Muscle of leg (tissue), 11 donors: Measurements from ENCODE around the gene PTK6. TPM values are rescaled to one million over a fixed set of nuclear protein-coding genes. Genes with fewer than 3 reads are reported as not detected.
"Not testable (repeated sequence)": the region's sequence is repeated elsewhere in the genome, so short reads cannot be mapped to it uniquely, and the experiment has no call there.

Source experiments
- DNase-seq: peaks from one replicate; pipeline ENCODE4 v3.0.0; 2013
- H3K27ac ChIP-seq: one replicate; pipeline ENCODE4 v1.5.1; 2013; ENCODE audit warnings: mild to moderate bottlenecking, low read length, control low read depth
- H3K27me3 ChIP-seq: one replicate; pipeline ENCODE4 v1.6.1; 2013; ENCODE audit warnings: low read length; ENCODE audit not compliant: control insufficient read depth, insufficient read depth
- H3K36me3 ChIP-seq: one replicate; pipeline ENCODE4 v1.6.1; 2013; ENCODE audit warnings: low read length; ENCODE audit not compliant: control insufficient read depth, insufficient read depth
- H3K4me1 ChIP-seq: one replicate; pipeline ENCODE4 v1.6.1; 2013; ENCODE audit warnings: low read length; ENCODE audit not compliant: control insufficient read depth, insufficient read depth
- H3K4me3 ChIP-seq: one replicate; pipeline ENCODE4 v1.5.1; 2013; ENCODE audit warnings: low read length, control low read depth
- H3K9me3 ChIP-seq: replicated peaks from 2 replicates; pipeline ENCODE4 v1.6.1; 2013; ENCODE audit warnings: low read depth, low read length; ENCODE audit not compliant: control insufficient read depth
- WGBS: methylation state at CpG from one replicate; pipeline ENCODE4 v1.1.5; 2013; ENCODE audit warnings: missing lambda C conversion rate; ENCODE audit not compliant: insufficient coverage; 5-methylcytosine and 5-hydroxymethylcytosine counted together
- polyA plus RNA-seq, 8 donors: library from polyadenylated mRNA; unstranded; fragments of 120-200 nt; gene quantifications; one replicate each; pipeline versions ENCODE4 v1.2.1 to v1.2.3, GENCODE V29; 2013; ENCODE audit warnings: inconsistent platforms in 1 of 8, low replicate concordance in 1 of 8; ENCODE audit not compliant: insufficient read length in 8 of 8, insufficient read depth in 1 of 8
- total RNA-seq: library from RNA; stranded (reverse); fragments of 120-200 nt; gene quantifications from one replicate; pipeline ENCODE4 v1.2.4, GENCODE V29; 2013

Gene PTK6
- total and polyA plus RNA-seq, 9 donors = 0.08 to 0.61 (median 0.34) TPM; not detected in 1

DNA sequence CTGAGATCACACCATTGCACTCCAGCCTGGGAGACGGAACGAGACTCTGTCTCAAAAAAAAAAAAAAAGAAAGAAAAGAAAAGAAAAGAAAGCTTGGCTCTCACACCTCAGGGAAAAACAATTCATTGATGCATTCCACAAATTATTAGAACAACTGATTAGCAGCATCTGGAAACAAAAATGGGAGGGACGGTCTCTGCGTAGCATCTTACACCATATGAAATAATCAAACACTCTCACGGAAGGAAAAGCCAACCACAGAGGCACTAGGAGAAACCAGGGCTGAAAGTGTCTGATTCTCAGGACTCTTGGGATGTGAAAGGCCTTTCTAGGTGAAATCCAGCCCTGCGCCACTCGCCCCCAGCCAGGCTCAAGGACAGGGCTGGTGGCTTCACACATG, 39.1 kb upstream of the PTK6 start:
- no peak overlapping the region for H3K27ac ChIP-seq
- DNase-seq = no peak

DNA sequence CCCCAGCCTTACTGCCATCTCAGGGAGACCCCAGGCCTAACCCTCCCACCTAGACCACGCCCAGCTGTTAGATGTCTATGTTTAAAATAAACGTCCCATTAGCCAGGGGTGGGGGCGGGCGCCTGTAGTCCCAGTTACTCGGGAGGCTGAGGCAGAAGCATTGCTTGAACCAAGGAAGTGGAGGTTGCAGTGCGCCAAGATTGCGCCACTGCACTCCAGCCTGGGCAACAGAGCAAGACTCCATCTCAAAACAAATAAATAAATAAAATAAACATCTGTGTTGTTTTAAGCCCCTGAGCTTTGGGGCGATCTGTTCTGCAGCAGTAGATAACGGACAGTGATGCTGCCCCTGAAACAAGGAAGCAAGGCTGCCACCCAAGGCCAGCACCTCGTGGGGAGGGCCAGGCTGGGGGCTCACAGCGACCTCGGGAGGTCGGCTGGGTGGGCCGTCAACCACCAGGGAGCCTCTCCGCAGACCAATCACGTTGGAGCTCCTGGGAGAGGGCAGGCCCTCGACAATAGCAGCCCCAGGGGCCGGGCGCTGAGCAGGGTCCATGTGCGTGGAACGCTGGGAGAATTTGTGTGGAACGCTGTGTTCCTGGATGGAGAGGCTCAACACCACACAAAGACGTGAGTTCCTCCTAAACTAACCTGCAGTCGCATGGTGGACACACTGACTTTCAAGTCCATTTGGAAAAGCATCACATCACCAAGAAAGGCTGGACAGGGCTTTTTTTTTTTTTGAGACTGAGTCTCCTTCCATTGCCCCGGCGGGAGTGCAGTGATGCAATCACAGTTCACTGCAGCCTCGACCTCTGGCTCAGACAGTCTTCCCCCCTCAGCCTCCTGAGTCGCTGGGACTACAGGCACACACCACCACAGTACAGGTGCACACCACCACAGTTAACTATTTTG, 37.9 kb upstream of the PTK6 start:
- Histone ChIP-seq H3K4me1 (peaks cover 27% of the 10 kb centered on the region), H3K27me3 (peaks cover 12% of the 10 kb centered on the region), H3K36me3 (peaks cover 17% of the 10 kb centered on the region), H3K27ac (no peak overlapping the region), H3K4me3 (no peak overlapping the region), H3K9me3 (no peaks in the 10 kb centered on the region)
- WGBS = 52% methylated on average over 18 of the region's 28 CpGs
- no peak for DNase-seq

More for the DNA sequence above, 39.1 kb upstream of the PTK6 start:
- 85% methylated on average over 2 of the region's 7 CpGs for WGBS
- Histone ChIP-seq H3K4me1 (peaks cover 24% of the 10 kb centered on the region), H3K9me3 (no peaks in the 10 kb centered on the region), H3K27me3 (peaks cover 12% of the 10 kb centered on the region), H3K4me3 (no peak overlapping the region), H3K36me3 (peaks cover 14% of the 10 kb centered on the region)

DNA sequence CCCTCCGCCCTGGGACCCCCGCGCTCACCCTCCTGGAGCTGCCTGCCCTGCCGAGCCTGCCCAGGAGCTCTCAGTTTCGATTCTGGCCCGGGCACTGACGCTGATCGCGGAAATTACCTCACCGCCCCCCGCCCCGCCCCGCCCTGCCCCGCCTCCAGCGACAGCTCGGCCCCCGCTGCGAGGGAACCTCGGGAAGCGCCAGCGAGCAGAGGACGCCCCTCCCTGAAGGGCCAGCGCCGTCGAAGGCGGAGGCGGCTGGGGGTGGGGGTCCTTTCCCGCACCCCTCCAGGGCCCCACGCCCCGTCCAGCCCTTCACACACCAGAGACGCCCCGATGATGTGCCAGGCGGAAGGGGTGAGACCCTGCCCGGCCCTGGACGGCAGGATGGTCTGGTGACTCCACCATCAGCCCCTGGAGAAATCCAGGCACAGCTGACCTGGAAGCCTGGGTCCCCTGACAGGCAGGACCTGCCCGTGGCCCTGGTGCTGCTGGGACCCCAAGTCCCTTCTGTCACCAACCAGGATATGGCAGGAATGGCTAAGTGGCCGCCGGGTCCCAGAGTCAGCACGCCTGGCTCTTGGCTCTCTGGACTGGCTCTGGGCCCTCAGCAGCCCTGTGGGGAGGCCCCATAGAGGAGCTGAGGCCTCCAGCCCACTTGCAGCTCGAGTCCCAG, 37.1 kb upstream of the PTK6 start, which contains the start of gene HELZ2:
Gene HELZ2, minus strand, starts transcription at position 84 of the 673 bp plus-strand sequence. CDS start 1,854 bp downstream, outside the sequence.
- peaks cover 32% of the 10 kb centered on the region for H3K4me1 ChIP-seq
- DNase-seq = peak; percentile 83
- peaks cover 22% of the 10 kb centered on the region for H3K36me3 ChIP-seq
- WGBS = 9% methylated on average over 15 of the region's 40 CpGs
- peak within 1 kb of the TSS; percentile 74 for H3K27ac ChIP-seq
- H3K27me3 ChIP-seq = peaks cover 8% of the 10 kb centered on the region
- no peaks in the 10 kb centered on the region for H3K9me3 ChIP-seq
- peak within 1 kb of the TSS; percentile 82 for H3K4me3 ChIP-seq

DNA sequence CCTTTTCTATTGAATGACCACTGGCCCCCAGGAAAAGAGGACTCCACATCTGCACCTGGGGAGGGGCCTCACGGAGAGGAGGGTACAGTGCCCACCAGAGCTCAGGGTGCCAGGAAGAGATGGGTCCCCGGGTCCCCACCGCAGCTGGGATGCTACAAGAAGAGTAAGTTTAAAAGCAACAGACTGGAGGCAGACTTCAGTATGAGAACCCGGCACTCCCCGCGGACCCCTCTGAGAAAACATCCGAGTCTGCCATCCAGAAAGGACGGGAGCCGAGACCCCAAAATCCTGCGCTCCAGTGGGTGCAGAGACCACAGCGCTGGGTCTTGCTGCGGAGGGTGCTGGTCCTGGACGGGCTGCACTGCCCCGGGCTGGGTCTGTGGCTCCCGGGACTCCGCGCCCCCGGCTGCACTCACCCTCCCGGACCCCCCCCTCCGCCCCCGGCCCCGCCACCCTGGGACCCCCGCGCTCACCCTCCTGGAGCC, 36.5 kb upstream of the PTK6 start:
- Histone ChIP-seq H3K4me3 (peak overlapping the region; percentile 82), H3K27me3 (peaks cover 3% of the 10 kb centered on the region), H3K9me3 (no peaks in the 10 kb centered on the region), H3K27ac (peak overlapping the region; percentile 74), H3K4me1 (peaks cover 37% of the 10 kb centered on the region), H3K36me3 (peaks cover 23% of the 10 kb centered on the region)
- 8% methylated on average over 12 of the region's 24 CpGs for WGBS
- DNase-seq = no peak

DNA sequence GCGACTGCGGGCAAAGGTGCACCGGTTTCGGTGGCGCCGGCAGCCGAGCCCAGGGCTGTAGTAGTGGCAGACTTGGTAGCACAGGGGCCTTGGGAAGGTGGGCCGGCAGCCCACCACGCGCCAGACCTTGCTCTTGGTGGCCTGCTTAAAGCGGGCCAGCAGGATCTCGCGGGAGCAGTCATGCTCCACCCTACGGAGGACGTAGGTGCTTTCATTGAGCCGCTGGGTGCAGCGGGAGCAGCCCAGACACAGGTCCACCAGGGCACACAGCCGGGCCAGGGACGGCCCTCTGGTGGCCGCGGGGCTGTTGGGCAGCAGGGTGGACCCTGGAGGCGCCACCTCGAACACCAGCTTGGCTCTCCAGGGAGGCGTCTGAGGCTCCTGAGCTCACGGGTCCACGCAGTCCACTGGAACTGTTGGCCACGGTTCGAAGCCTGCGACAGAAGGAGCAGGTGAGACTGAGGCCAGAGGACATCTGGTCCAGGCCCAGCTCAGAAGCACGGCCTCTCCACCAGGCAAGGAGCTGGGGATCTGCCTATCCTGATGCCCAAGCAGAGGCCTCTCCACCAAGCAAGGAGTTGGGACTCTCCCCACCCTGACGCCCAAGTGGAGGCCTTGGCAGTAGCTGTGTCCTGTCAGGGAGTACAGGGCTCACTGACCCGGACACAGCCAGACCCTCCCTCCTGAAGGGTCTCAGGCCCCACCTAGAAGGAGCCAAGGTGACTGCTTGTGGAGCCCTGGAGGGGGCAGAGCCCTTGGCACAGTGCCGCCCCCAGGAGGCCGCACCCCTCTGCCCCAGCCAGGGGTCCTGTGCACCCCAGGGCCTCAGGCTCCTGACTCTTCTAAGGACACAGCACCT, 35.8 kb upstream of the PTK6 start:
- no peak for DNase-seq
- Histone ChIP-seq H3K4me1 (peaks cover 40% of the 10 kb centered on the region), H3K36me3 (peaks cover 29% of the 10 kb centered on the region), H3K27ac (peak overlapping the region; percentile 74), H3K4me3 (peak overlapping the region; percentile 82), H3K27me3 (peaks cover 3% of the 10 kb centered on the region), H3K9me3 (no peaks in the 10 kb centered on the region)
- 86% methylated on average over 32 of the region's 34 CpGs for WGBS

DNA sequence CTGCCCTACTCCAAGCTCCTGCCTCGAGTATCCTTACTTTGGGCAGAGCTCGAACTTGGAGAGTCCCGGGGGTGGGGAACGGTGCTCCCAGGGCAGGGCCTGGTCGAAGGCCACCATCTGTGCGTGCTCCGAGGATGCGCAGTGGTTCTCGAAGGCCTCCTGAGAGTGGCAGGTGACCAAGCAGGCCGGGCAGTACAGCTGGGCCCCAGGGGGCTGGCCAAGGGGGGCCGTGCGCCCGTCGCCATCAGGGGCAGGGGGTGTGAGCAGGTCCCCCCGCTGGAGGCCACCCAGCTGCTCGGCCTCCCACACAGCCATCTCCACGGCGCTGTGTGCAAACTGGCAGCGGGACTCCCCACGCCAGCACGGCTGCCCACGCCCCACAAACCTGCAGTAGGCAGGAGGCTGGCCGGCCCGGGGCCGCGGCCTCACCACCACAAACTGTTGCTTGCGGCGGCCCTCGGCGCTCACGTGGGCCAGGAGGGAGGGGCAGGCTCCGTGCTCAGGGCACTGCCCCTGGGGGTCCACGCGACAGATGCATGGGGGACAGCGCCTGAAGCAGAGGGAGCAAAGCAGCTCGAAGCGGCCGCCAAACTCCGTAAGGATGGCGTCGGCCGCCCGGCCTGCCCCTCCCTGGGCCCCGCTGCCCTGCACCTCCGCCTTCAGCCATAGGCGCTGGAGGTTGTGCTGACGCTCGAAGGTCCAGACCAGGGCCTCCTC, 35.1 kb upstream of the PTK6 start:
- H3K27me3 ChIP-seq = peaks cover 3% of the 10 kb centered on the region
- DNase-seq = no peak
- no peak overlapping the region for H3K27ac ChIP-seq
- WGBS = 85% methylated on average over 47 of the region's 48 CpGs
- H3K9me3 ChIP-seq = no peaks in the 10 kb centered on the region
- H3K4me1 ChIP-seq = peaks cover 38% of the 10 kb centered on the region
- H3K4me3 ChIP-seq = no peak overlapping the region
- peaks cover 37% of the 10 kb centered on the region for H3K36me3 ChIP-seq

DNA sequence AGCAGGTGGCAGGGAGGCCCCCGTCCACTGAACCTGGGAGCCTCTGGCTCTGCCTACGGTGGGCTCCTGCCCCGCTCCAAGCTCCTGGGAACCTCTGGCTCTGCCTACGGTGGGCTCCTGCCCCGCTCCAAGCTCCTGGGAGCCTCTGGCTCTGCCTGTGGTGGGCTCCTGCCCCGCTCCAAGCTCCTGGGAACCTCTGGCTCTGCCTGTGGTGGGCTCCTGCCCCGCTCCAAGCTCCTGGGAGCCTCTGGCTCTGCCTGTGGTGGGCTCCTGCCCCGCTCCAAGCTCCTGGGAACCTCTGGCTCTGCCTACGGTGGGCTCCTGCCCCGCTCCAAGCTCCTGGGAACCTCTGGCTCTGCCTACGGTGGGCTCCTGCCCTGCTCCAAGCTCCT, 33.9 kb upstream of the PTK6 start:
- H3K27ac ChIP-seq, H3K4me3 ChIP-seq, DNase-seq, H3K27me3 ChIP-seq, H3K9me3 ChIP-seq: not testable (repeated sequence)
- 60% methylated on average over 1 of the region's 11 CpGs for WGBS
- peaks cover 36% of the 10 kb centered on the region for H3K4me1 ChIP-seq
- peaks cover 46% of the 10 kb centered on the region for H3K36me3 ChIP-seq

DNA sequence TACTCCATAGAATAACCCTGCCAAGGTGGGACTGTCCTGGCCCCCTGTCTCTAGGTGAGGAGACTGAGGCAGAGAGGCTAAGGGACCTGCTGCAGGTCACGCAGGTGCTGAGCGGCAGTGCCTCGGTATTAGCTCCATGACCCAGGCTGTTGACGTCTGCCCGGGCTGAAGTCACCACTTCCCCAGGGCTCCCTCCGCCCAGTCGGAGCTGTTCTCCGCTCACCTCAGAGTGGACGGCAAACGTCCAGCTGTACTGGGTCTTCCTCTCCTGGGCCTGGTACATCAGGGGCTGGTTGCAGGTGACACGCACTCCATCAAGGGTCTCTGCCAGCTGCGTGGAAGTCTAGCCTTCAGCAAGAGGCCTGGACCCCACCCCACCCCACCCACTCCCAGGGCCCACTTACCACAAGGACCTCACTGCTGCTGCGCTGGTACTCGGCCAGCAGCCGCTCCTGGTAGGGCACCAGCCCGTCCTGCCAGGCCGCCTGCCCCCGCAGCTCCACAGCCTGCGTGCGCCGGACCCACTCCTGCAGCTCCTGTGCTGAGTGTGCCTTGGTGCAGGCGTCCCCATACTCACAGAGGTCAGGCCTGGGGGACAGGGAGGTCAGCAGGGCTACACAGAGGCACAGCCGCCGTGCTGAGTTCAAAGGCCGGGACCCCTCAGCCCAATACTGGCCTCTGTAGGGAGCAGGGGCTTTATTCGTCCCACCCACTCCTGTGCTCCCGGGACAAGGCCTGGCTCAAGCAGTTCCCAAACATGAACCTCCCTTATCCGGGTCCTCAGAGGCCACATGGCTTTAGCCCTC, 33.3 kb upstream of the PTK6 start:
- Histone ChIP-seq H3K27me3 (peaks cover 3% of the 10 kb centered on the region), H3K4me3 (no peak overlapping the region), H3K9me3 (no peaks in the 10 kb centered on the region), H3K36me3 (peaks cover 51% of the 10 kb centered on the region), H3K27ac (no peak overlapping the region), H3K4me1 (peaks cover 36% of the 10 kb centered on the region)
- DNase-seq = no peak
- WGBS = 78% methylated on average over 24 of the region's 28 CpGs
